Measurements from ENCODE around the gene DDX49. TPM values are rescaled to one million over a fixed set of nuclear protein-coding genes. Genes with fewer than 3 reads are reported as not detected.

The DDX49 gene
- total and polyA plus RNA-seq, 2 donors (not counting 1 experiment from before 2014, with no cell fraction given), result 38.9 to 47.5 TPM

- peaks cover 33% of the 10 kb centered on the region for H3K27me3 Mint-ChIP-seq
- 20% methylated on average over 20 of the region's 28 CpGs for WGBS (ENCODE audit: insufficient coverage)
- TF ChIP-seq EZH2 (IDR thresholded peaks at IDR 0.05; ENCODE audit: borderline replicate concordance, insufficient read depth, low read depth, low read length, poor library complexity, severe bottlenecking) (no peak), CTCF (IDR thresholded peaks at IDR 0.05) (no peak)
- DNase-seq (no peak), ATAC-seq (ENCODE audit: low read depth) (no peak)
- CTCF ChIA-PET, result interaction anchor here (1.6 kb wide), 1 partner anchor 443 kb away, joined by 4 read pairs; no protein-coding TSS in a partner anchor
- no peaks in the 10 kb centered on the region for H3K79me2 ChIP-seq (ENCODE audit: control insufficient read depth, insufficient read depth, low read length)
- no peak overlapping the region for H3K9ac ChIP-seq (ENCODE audit: low read length)
- no peaks in the 10 kb centered on the region for H3K9me3 ChIP-seq (ENCODE audit: control extremely low read depth in 1 of 3, control insufficient read depth in 2 of 3, insufficient read depth in 1 of 3, low read length in 2 of 3)
- H3K27ac ChIP-seq (ENCODE audit: low read length in 2 of 2), result no peak overlapping the region
- H3K4me1 Mint-ChIP-seq, result peaks cover 11% of the 10 kb centered on the region
- intact Hi-C loops (cut with micrococcal nuclease), result no loop called here
- peaks cover 0 to 7% of the 10 kb centered on the region in 2 experiments for H3K36me3 ChIP-seq (replicated peaks in 1 of 2; ENCODE audit: control extremely low read depth in 1 of 2, control insufficient read depth in 1 of 2, extremely low read depth in 1 of 2, insufficient read depth in 2 of 2, low read length in 1 of 2)
- no peak overlapping the region for H3K27ac Mint-ChIP-seq
- H3K4me1 ChIP-seq (ENCODE audit: control insufficient read depth in 2 of 2, insufficient read depth in 2 of 2, low read length in 2 of 2), result peaks cover 13 to 17% of the 10 kb centered on the region in 2 donors
- peaks cover 2% of the 10 kb centered on the region for H4K20me1 ChIP-seq (ENCODE audit: control insufficient read depth, insufficient read depth, low read length, poor library complexity, severe bottlenecking)
- no peaks in the 10 kb centered on the region for H3K9me3 Mint-ChIP-seq (ENCODE audit: insufficient read depth)
- no peak overlapping the region for H3K4me3 ChIP-seq (ENCODE audit: control extremely low read depth in 1 of 5, extremely low read depth in 1 of 5, insufficient read depth in 1 of 5, low read depth in 2 of 5, low read length in 4 of 5)
- no peak overlapping the region for H2AFZ ChIP-seq (ENCODE audit: insufficient read depth, low read depth, low read length, poor library complexity, severe bottlenecking)
- POLR2A ChIA-PET, result interaction anchor here (0.6 kb wide), 1 partner anchor 234 kb away, joined by 7 read pairs; no protein-coding TSS in a partner anchor
- peaks cover 0 to 25% (median 11%) of the 10 kb centered on the region in 4 experiments for H3K27me3 ChIP-seq (replicated peaks in 1 of 4; ENCODE audit: control extremely low read depth in 1 of 4, control insufficient read depth in 3 of 4, insufficient read depth in 4 of 4, low read length in 3 of 4)
- H3K4me3 Mint-ChIP-seq, result peak overlapping the region; percentile 59
- H3K4me2 ChIP-seq (replicated peaks; ENCODE audit: low read depth, low read length, poor library complexity, severe bottlenecking), result peak overlapping the region; percentile 66
These were observed 25.1 kb upstream of the DDX49 start for GRCh38 chr19:18894254-18895037.
